Esophagus squamous epithelium (tissue), 4 donors: ENCODE results near the gene BLMH.

Experiments
- CTCF ChIP-seq, 6 experiments: fragments of 450-650 bp in 4 of 6; fragments of 200-600 bp in 2 of 6; sonication (generic) in 2 of 6; IDR thresholded peaks; one replicate each; pipeline ENCODE4 v1.5.1; 2016 to 2019; ENCODE audit warnings: antibody characterized with exemption in 6 of 6, mild to moderate bottlenecking in 4 of 6, moderate library complexity in 4 of 6
- POLR2A ChIP-seq, 4 donors: fragments of 450-650 bp; IDR thresholded peaks; one replicate each; pipeline ENCODE4 v1.6.1; 2017; ENCODE audit warnings: antibody characterized with exemption in 4 of 4, mild to moderate bottlenecking in 4 of 4, moderate library complexity in 3 of 4

GRCh38 chr17:30292286-30292858 lies 628 bp upstream of the BLMH start:
- TF ChIP-seq CTCF (IDR thresholded peaks at IDR 0.05) (no peak), POLR2A (IDR thresholded peaks at IDR 0.05) (no peak)
